Right kidney (tissue), 9 donors: ENCODE results near the gene SHB.
A peak's percentile ranks its signal among the peaks of the same experiment; 100 is the strongest.

Experiments
- DNase-seq: peaks from one replicate; pipeline ENCODE4 v3.0.0-alpha.2; 2016
- long read RNA-seq, 8 donors: transcript quantifications; one replicate each; lab custom pipeline, GENCODE V29; 2026

SHB gene, protein sequence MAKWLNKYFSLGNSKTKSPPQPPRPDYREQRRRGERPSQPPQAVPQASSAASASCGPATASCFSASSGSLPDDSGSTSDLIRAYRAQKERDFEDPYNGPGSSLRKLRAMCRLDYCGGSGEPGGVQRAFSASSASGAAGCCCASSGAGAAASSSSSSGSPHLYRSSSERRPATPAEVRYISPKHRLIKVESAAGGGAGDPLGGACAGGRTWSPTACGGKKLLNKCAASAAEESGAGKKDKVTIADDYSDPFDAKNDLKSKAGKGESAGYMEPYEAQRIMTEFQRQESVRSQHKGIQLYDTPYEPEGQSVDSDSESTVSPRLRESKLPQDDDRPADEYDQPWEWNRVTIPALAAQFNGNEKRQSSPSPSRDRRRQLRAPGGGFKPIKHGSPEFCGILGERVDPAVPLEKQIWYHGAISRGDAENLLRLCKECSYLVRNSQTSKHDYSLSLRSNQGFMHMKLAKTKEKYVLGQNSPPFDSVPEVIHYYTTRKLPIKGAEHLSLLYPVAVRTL
- long read RNA-seq, donor 1, transcript SHB-201 (6 exons, 2,783 nt) = major isoform, 6 of 6 reads
- long read RNA-seq, donor 1, partial matches to known transcripts = 0 of 6 reads
- long read RNA-seq, donor 1, other reads (novel, unspliced or antisense) = 0 of 6 reads
- long read RNA-seq, donor 2, partial matches to known transcripts = 0 of 4 reads
- long read RNA-seq, donor 2, other reads (novel, unspliced or antisense) = 0 of 4 reads
- long read RNA-seq, donor 3, transcript SHB-201 (6 exons, 2,783 nt) = major isoform, 5 of 5 reads
- long read RNA-seq, donor 3, partial matches to known transcripts = 0 of 5 reads
- long read RNA-seq, donor 3, other reads (novel, unspliced or antisense) = 0 of 5 reads
- long read RNA-seq, donor 4, partial matches to known transcripts = 0 of 4 reads
- long read RNA-seq, donor 4, other reads (novel, unspliced or antisense) = 0 of 4 reads
- long read RNA-seq, donor 5, transcript SHB-201 (6 exons, 2,783 nt) = major isoform, 7 of 7 reads
- long read RNA-seq, donor 5, partial matches to known transcripts = 0 of 7 reads
- long read RNA-seq, donor 5, other reads (novel, unspliced or antisense) = 0 of 7 reads
- long read RNA-seq, donor 6, transcript SHB-201 (6 exons, 2,783 nt) = major isoform, 12 of 31 reads
- long read RNA-seq, donor 6, partial matches to known transcripts = 19 of 31 reads
- long read RNA-seq, donor 6, other reads (novel, unspliced or antisense) = 0 of 31 reads
- long read RNA-seq, donor 7, transcript SHB-201 (6 exons, 2,783 nt) = major isoform, 15 of 15 reads
- long read RNA-seq, donor 7, partial matches to known transcripts = 0 of 15 reads
- long read RNA-seq, donor 7, other reads (novel, unspliced or antisense) = 0 of 15 reads
- long read RNA-seq, donor 8, transcript SHB-201 (6 exons, 2,783 nt) = major isoform, 6 of 6 reads
- long read RNA-seq, donor 8, partial matches to known transcripts = 0 of 6 reads
- long read RNA-seq, donor 8, other reads (novel, unspliced or antisense) = 0 of 6 reads

DNA sequence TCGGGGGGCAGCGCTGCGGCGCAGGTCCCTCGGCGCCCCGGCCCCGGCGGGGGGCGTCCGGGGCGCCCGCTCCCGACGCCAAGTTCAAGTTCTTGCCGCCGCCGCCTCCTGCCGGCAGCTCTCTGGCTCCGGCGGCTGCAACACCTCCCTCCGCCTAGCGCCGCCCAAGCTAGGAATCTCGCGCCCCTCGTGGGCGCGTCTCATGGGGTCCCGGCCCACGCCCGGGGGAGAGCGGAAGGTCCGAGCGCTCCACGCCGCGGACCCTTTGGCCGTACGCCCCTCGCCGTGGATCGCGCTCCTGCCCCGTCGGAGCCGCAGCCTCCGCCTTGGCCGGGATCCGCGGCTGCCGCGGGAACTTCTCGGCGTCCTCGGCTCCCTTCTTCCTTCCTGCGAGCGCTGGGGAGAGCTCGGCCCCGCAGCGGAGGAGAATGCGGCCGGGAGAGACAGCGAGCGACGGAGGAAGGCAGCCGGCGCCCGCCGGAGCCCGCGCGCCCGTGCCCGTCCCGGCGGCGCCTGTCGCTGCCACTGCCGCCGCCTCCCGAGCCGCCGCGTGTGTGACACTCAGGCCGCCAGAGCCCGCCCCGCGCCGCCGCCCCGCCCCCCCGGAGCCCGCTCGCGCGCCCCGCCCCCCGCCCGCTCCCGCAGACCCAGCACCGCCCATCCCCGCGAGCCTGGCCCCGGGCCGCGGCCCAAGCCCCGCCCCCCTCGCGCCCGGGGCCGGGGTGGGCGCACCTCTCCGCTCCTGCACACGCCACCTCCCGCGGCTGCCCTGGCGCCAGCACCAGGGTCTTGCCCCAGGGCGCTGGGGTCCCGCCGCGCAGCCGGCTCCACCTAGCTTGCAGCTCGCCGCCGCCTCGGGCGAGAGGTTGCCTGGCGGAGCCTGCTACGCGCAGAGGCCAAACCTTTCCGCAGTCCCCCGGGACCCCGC, at the start of gene SHB:
Gene SHB (minus strand): TSS at position 527 of the 928 bp plus-strand sequence. CDS start 582 bp downstream, outside the sequence.
- DNase-seq = peak; percentile 96

DNA sequence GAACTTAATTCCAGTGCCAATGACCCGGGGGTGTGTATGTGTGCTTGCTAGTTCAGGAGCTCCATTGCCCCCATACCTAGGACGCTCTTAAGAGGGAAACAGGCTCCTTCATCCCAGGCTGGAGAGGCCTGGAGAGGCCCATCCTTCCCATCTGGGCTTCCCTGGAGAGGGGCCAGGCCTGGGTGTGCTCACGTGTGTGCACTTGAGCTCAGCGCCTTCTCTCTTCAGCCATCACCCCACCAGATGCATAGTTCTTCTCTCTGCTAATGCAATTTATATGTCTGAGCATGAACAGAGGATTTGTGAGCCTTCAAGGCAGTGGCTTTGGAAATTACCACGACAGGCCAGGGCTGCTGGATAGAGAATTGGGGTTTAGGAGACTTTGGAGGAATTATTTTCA, 48.6 kb upstream of the SHB start:
- no peak for DNase-seq

DNA sequence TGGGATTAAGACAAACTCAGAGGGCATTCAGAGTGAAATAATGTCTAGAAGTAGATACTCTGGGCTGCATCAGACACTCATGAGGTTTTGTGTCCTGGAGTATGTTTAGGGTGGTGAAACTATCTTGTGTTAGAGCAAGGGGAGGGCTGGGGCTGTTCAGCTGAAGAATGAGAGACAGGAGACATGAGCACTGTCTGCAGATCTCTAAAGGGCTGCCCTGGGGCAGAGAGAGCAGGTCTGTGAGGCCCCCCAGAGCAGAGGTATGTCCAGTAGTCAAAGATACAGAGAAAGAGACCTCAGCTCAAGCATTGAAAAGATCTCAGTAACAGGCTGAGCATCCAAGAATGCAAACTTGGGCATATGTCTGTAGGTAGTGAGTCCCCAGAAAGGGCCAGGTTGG, 45.9 kb upstream of the SHB start:
- DNase-seq = no peak

DNA sequence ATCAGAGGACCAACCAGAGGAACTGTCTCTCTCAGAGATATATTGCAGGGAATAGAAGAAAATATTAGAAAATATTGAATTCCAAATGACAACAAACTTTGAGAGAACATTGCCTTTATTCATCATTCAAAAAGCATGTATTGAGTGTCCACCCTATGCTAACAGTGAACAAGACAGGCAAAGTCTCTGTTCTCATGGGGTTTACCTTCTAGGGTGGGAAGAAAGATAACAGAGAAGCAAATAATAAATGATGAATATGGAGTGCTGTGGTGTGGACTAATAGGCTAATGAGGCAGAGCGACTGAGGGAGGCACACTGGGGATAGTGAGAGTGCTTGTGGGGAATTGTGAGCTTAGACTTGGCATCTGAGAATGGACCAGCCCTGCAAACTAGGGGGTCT, 43.4 kb upstream of the SHB start:
- no peak for DNase-seq

DNA sequence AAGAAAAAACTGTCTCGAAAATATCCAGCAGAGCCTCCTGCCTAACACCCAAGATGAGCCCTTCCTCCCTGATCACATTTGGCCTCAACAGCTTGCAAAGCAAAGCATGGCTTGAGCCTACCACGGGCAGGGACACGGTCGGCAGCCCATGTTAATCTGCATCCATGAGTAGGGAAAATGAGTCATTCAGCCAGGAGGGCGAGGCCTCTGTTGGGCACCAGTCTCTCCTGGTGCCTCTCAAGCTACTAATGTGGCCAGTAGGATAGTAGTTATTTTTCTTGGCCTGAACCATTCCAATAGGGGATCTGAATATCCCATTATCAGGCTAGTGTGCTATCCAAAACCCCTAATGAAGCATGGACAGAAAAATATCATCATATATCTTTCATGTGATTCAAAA, 43.0 kb upstream of the SHB start:
- DNase-seq = no peak

DNA sequence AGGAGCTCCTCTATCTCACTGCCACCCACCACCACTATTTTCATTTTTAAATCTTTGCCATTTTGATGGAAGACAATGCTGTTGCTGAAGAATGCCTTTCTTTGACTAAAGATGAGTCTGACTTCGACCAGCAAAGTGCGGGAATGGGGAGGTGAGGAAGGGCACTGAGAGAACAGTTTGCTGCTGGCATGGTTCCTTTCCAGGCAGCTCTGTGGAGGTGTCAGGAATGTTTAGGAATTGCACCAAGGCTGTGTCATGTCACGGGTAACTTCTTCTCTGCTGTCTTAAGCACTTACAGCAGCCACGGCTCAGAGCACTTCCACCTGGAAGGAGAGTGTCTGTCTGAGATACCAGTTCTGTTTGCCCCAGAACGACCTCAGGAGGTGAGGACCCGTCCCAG, 41.4 kb upstream of the SHB start:
- DNase-seq = no peak

DNA sequence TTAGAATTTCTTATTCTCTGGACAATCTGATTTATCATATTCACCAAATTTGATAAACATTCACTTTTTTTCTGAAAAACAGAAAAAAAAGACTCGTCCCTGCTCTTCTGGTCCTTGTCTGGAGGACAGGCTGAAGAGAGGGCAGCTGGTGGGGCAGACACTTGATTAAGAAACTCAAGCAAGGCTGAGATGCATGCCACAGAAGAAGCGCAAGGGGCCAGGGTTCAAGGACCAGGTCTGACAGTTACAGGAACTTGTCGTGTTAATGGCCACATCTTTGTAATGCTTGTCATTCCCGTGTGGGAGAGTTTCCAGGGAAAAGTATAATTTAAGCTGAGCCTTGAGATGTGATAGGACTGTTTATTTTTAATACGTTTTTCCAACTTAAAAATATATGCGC, 40.6 kb upstream of the SHB start:
- no peak for DNase-seq

DNA sequence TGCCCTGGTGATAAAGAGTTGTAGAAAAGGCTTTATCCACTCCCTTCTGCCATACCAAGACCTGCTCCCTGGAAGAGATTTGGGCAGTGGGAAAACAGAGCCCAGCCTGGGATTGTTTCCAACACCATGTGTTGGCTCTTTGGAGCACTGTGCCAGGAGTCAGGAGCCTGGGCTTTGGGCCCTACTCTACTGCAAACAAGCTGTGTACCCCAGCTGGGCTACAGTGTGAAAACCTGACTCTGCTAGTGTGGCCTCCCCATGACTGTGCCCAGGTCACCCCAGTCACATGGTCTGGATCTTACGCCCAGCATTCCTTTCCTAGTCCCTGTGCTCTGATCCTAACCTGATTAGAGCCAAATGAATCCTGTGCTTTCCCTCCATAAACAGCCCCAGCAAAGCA, 39.3 kb upstream of the SHB start:
- DNase-seq = no peak

DNA sequence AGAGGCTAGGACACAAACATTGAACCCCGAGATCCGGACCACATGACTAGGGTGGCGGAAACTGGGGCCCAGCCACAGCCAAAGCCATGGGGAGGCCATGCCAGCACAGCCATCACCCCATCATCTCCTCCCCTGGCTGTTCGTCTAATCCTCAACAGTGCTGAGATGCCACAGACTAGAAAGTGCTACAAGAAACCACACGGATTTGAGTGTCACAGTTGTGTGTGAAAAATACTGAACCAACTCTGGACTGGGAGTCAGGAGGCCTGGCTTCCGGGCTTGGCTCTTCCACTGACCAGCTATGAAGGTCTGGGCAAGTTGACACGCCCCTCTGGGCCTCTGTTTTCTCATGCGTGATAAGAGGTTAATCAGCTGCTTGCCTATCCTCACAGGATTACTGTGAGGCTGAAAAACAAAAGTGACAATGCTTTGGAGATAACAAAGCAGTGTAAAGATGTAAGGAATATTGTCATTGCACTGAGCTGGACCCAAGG, 38.8 kb upstream of the SHB start:
- DNase-seq = peak; percentile 9

DNA sequence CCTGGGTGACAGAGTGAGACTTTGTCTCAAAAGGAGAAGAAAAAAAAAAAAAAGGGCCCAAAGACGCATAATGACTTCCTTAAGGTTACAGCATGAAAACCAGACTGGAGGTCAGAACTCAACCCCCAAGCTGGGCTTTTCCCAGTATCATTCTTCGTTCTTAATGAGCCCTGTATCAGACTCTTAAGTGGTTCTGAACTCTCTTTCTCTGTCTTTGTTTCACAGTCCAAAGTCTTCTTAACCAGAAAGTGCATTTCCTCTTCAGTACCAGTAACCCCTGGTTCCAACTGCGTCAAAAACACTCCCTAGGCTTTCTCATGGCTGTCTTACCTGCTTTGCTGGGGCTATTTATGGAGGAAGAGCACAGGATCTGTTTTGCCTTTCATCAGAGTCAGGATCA, 38.4 kb upstream of the SHB start:
- no peak for DNase-seq

DNA sequence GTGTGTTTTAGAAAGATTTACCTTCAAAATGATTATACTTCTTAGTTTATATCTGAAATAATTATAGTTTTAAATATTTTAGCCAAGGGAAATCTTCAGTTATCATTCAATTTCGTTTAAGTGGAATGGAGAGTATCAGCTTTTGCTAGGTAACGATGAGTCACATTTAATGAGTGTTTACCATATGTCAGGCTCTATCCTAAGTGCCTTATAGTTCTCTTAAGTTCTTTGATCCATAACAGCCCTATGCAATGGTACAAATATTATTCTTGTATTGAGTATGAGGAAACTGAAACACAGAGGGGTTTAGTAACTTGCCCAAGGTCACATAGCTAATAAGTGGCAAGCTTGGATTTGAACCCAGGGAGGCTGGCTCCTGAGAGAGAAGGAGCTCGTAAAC, 37.5 kb upstream of the SHB start:
- DNase-seq = no peak

DNA sequence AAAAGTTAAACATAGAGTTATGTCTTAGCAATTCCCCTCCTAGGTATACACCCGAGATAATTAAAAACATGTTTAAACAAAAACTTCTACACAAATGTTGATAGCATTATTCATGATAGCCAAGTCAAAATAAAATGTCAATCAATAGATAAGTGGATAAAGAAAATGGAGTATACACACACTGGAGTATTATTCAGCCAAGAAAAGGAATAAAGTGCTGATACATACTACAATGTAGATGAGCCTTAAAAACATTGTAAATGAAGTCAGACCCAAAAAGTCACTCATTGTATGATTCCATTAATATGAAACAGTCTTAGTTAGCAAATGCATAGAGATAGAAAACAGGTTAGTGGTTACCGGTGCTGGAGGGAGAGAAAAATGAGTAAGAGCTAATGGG, 34.3 kb upstream of the SHB start:
- DNase-seq = no peak

DNA sequence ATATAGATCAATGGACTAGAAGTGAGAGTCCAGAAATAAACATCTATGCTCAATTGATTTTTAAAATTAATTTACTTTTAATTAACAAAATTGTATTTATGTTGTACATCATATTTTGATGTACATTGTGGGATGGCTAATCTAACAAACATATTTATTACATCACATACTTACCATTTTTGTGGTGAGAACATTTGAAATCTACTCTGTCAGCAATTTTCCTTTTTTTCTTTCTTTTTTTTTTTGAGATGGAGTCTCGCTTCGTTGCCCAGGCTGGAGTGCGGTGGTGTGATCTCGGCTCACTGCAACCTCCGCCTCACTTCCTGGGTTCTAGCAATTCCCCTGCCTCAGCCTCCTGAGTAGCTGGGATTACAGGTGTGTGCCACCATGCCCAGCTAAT, 32.4 kb upstream of the SHB start:
- DNase-seq = no peak

DNA sequence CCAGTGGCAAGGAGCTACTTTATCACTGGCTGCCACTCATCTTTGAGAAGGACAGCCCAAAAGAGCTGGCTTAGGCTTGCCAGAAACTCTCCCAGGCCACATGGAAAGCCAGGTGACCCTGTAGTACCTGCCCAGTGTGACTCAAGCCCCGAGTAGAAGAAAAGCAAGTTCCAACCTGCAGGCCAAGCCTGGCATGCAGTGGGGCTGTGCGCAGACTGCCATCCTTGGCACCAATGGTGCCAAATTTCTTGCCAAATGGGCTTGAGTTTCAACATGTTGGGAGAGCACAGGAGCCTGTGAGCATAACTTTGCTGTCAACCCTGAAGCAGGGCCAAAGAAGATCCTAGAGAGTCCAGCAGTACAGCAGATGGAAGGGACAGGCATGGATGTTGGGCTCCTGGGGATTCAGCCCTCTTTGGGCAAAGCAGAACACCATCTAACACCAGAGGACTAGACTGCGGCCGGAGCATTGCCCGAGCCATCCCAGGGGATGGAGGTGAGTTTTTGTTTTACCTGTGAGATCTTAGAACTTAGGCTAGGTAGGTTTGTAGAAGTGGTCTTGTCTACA, 27.3 kb upstream of the SHB start:
- no peak for DNase-seq

DNA sequence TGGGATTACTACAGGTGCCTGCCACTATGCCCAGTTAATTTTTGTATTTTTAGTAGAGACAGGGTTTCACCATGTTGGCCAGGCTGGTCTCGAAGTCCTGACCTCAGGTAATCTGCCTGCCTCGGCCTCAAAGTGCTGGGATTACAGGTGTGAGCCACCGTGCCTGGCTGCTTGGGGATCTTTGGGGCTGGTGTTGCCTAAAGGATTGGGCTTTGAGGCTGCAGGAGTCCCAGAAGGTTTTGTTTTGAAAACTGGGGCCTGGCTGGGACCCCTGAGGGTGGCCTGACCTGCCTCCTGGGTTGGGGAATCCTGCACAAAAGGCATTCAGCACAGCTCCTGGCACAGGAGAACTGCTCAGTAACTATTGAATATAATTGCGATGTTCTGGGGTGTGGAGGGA, 25.1 kb upstream of the SHB start:
- DNase-seq = no peak

DNA sequence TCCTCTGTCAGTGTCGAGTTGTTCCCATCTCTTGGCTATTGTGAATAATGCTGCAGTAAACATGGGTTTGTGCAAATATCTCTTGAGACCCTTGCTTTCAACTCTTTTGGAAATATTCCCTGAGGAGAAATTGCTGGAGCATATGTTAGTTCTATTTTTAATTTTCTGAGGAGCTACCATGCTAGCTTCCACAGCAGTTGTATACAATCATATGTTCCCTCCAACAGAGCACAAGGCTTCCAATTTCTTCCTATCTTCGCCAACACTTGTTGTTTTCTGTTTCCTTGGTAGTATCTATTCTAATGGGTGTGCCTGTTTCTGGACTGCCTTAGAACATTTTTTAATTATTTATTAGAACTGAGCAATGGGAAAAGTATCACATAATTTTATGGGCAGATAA, 23.6 kb upstream of the SHB start:
- DNase-seq = no peak

DNA sequence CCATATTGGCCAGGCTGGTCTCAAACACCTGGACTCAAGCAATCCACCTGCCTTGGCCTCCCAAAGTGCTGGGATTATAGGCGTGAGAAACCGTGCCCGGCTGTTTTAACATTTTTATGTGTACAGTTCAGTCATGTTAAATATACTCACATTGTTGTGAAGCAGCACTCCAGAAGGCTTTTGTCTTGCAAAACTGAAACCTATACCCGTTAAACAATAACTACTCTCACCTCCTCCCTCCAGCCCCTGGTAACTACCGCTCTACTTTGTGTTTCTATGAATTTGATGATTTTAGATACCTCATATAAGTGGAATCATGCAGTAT, 23.1 kb upstream of the SHB start:
- no peak for DNase-seq

DNA sequence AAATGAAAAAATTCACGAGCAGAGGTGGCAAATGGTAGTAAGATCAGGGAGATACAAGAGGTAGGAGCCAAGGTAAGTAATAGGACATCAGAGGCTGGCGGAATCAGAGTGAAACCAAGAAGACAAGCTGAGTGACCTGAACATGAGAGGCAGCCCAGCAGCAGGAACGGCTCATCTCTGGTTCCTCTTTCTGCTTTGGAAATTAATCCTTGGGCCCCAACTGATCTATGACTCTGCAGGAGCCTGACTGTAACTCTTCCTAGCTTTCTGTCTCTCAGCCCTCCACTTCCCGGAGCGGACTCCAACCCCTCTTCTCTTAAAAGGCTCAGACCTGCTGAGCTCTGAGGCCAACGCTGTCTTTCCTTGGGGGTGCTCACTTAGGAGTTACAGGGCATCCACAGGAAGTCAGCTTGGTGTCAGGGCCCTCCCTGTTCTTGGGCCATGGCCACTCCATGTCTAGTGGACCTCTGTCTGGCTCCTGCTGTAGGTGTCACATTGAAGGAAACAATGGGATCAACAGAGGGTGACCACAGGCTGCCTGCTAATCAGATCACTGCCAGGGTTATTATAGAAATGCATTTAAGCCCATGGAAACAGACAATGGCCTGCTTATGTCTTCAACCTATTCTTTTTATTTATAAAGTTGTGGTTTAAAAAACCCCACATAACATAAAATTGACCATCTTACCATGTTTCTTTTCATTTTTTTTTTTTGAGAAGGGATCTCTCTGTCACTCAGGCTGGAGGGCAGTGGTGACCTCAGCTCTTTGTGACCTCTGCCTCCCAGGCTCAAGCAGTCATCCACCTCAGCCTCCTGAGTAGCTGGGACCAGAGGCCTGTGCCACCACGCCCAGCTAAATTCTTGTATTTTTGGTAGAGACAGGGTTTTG, 22.5 kb upstream of the SHB start:
- DNase-seq = no peak

DNA sequence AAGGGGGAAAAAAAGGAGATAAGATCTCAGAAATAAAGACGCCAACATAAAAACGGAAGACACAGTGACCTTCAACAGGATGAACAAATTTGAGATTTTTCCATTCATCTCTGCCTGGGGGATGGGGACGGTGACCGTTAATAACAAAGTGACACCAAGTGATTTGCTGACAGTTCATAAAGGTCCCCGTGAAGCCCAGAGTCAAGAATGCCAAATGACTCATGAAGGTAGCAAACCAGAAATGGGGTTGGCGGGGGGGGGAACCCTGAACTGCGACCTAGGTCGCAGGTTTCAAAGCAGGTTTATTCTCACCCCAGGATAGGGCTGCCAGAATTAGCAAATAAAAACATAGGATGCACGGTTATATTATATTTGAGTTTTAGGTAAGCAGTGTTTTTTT, 21.1 kb upstream of the SHB start:
- no peak for DNase-seq
